Caco-2 (cell line): ENCODE measurements around the gene HTR1B. TPM values are rescaled to one million over a fixed set of nuclear protein-coding genes. Genes with fewer than 3 reads are reported as not detected.

ENCODE experiments used
- Bru-seq: library from RNA; stranded (reverse); fragments of 400-500 nt; gene quantifications from one replicate; lab custom pipeline; 2021; lab: Mats Ljungman, UMichigan
- BruChase-seq, 2 experiments: library from RNA; stranded (reverse); fragments of 400-500 nt; gene quantifications; one replicate each; lab custom pipeline; 2021; lab: Mats Ljungman, UMichigan
- BruUV-seq: library from RNA; stranded (reverse); fragments of 400-500 nt; replicated peaks from 2 replicates; lab custom pipeline; 2021; lab: Mats Ljungman, UMichigan
- CTCF ChIA-PET: fragments of 300-600 bp; sonication (Branson Sonifier 250); formaldehyde crosslinking; loops from one replicate; lab custom pipeline; 2022; ENCODE audit warnings: antibody characterized with exemption; lab: Charles Lee
- POLR2A ChIA-PET: fragments of 300-600 bp; sonication (Branson Sonifier 250); formaldehyde crosslinking; loops from one replicate; lab custom pipeline; 2022; ENCODE audit warnings: antibody characterized with exemption; lab: Charles Lee
- DNase-seq, 2 experiments: peaks; one replicate each; pipeline versions ENCODE4 v3.0.0 to v3.0.0-alpha.2; 2020 to 2022
- H3K27me3 ChIP-seq: replicated peaks from 2 replicates; pipeline ENCODE4 v1.6.0; 2011; ENCODE audit warnings: low read length; ENCODE audit not compliant: control insufficient read depth, insufficient read depth
- H3K36me3 ChIP-seq: 2 replicates; pipeline ENCODE4 v1.5.1; 2011; ENCODE audit warnings: low read length; ENCODE audit not compliant: control insufficient read depth, insufficient read depth
- H3K4me1 ChIP-seq: fragments of 250-450 bp; sonication (Bioruptor Pico); 2 replicates; pipeline ENCODE4 v1.5.1; 2020; ENCODE audit warnings: mild to moderate bottlenecking
- H3K4me3 ChIP-seq: 2 replicates; pipeline ENCODE4 v1.5.1; 2011; ENCODE audit warnings: low read depth, mild to moderate bottlenecking, control low read depth, low read length
- H3K9me3 ChIP-seq: fragments of 250-450 bp; sonication (Bioruptor Pico); 2 replicates; pipeline ENCODE4 v1.5.1; 2020; ENCODE audit warnings: mild to moderate bottlenecking, moderate library complexity
- H3K27ac Mint-ChIP-seq: one replicate; pipeline ENCODE4 v1.8.0; 2022; ENCODE audit warnings: mixed read lengths; ENCODE audit not compliant: unreplicated experiment
- H3K27me3 Mint-ChIP-seq: one replicate; pipeline ENCODE4 v1.8.0; 2022; ENCODE audit warnings: mixed read lengths; ENCODE audit not compliant: insufficient read depth, unreplicated experiment
- H3K36me3 Mint-ChIP-seq: one replicate; pipeline ENCODE4 v1.8.0; 2022; ENCODE audit warnings: mild to moderate bottlenecking, mixed read lengths; ENCODE audit not compliant: insufficient read depth, unreplicated experiment
- H3K4me1 Mint-ChIP-seq: one replicate; pipeline ENCODE4 v1.8.0; 2022; ENCODE audit warnings: low read depth, mixed read lengths; ENCODE audit not compliant: unreplicated experiment
- H3K4me3 Mint-ChIP-seq: one replicate; pipeline ENCODE4 v1.8.0; 2022; ENCODE audit warnings: mild to moderate bottlenecking, moderate library complexity, mixed read lengths; ENCODE audit not compliant: unreplicated experiment
- H3K9me3 Mint-ChIP-seq: one replicate; pipeline ENCODE4 v1.8.0; 2022; ENCODE audit warnings: mixed read lengths; ENCODE audit not compliant: unreplicated experiment
- CTCF ChIP-seq, 2 experiments: fragments of 200-600 bp in 1 of 2; IDR thresholded peaks; 1 replicate in 1 of 2; 2 replicates in 1 of 2; pipeline versions ENCODE4 v1.5.1 to v1.8.0; 2011 to 2022; ENCODE audit warnings: antibody characterized with exemption in 1 of 2, control low read depth in 1 of 2, inconsistent platforms in 1 of 2, low read depth in 1 of 2, low read length in 1 of 2, mild to moderate bottlenecking in 1 of 2, moderate library complexity in 1 of 2; ENCODE audit not compliant: insufficient read depth in 1 of 2, severe bottlenecking in 1 of 2, unreplicated experiment in 1 of 2
- intact Hi-C: fragments of 100-400 bp; cut with micrococcal nuclease; formaldehyde crosslinking; loops from one replicate; pipeline ENCODE4 v1.10.0; 2022; ENCODE audit not compliant: unreplicated experiment
- long read RNA-seq: library from polyadenylated mRNA; stranded (forward); transcript quantifications from one replicate; pipeline ENCODE4 v2.0.0, GENCODE V29; 2022
- total RNA-seq: library from RNA; stranded (reverse); gene quantifications from 2 replicates; pipeline ENCODE4 v1.2.3, GENCODE V29; 2022

Gene HTR1B
- not detected in 2 replicates for total RNA-seq
- Bru-seq, nascent RNA, result not detected
- not detected for BruChase-seq, experiment 1, labeled RNA remaining after a 2-hour chase
- not detected for BruChase-seq, experiment 2, labeled RNA remaining after a 6-hour chase
- long read RNA-seq, result 0 reads

- H3K4me3 Mint-ChIP-seq, result no peak within 1 kb of the TSS
- TF ChIP-seq CTCF (IDR thresholded peaks at IDR 0.05; ENCODE audit: insufficient read depth in 1 of 2, low read depth in 1 of 2, low read length in 1 of 2, severe bottlenecking in 1 of 2, unreplicated experiment in 1 of 2), result no peak
- H3K27me3 Mint-ChIP-seq, result peaks cover 6% of the 10 kb centered on the region
- no TSS peak for BruUV-seq
- Histone ChIP-seq H3K27me3 (no peaks in the 10 kb centered on the region), H3K4me3 (no peak within 1 kb of the TSS), H3K4me1 (no peaks in the 10 kb centered on the region), H3K36me3 (no peaks in the 10 kb centered on the region), H3K9me3 (no peaks in the 10 kb centered on the region)
- H3K27ac Mint-ChIP-seq, result no peak within 1 kb of the TSS
- H3K4me1 Mint-ChIP-seq, result no peaks in the 10 kb centered on the region
- H3K9me3 Mint-ChIP-seq, result no peaks in the 10 kb centered on the region
- intact Hi-C loops, result no loop called here
- ChIA-PET POLR2A (no interaction called here), CTCF (no interaction called here)
- no peaks in the 10 kb centered on the region for H3K36me3 Mint-ChIP-seq
- no peak for DNase-seq
Measured at GRCh38 chr6:77463308-77463860, at the start of gene HTR1B. TSS of gene HTR1B (minus strand) at chr6:77463491. CDS start at chr6:77463403, 88 bp downstream.

- Histone ChIP-seq H3K27me3 (no peaks in the 10 kb centered on the region), H3K36me3 (no peaks in the 10 kb centered on the region), H3K4me1 (no peaks in the 10 kb centered on the region), H3K9me3 (no peaks in the 10 kb centered on the region), H3K4me3 (no peak overlapping the region)
- ChIA-PET CTCF (no interaction called here), POLR2A (no interaction called here)
- peaks cover 10% of the 10 kb centered on the region for H3K9me3 Mint-ChIP-seq
- TF ChIP-seq CTCF (IDR thresholded peaks at IDR 0.05; ENCODE audit: insufficient read depth in 1 of 2, low read depth in 1 of 2, low read length in 1 of 2, severe bottlenecking in 1 of 2, unreplicated experiment in 1 of 2), result no peak
- intact Hi-C loops, result no loop called here
- no peaks in the 10 kb centered on the region for H3K4me1 Mint-ChIP-seq
- H3K4me3 Mint-ChIP-seq, result no peak overlapping the region
- BruUV-seq, result no TSS peak
- no peak overlapping the region for H3K27ac Mint-ChIP-seq
- no peaks in the 10 kb centered on the region for H3K36me3 Mint-ChIP-seq
- H3K27me3 Mint-ChIP-seq, result no peaks in the 10 kb centered on the region
- DNase-seq, result no peak
Measured at GRCh38 chr6:77512554-77512953, 49.3 kb upstream of the HTR1B start.

GRCh38 chr6:77511860-77512259 lies 48.6 kb upstream of the HTR1B start:
- intact Hi-C loops, result no loop called here
- no peak overlapping the region for H3K4me3 ChIP-seq

More at GRCh38 chr6:77511860-77512259, 48.6 kb upstream of the HTR1B start:
- H3K9me3 ChIP-seq, result no peaks in the 10 kb centered on the region
- H3K27me3 ChIP-seq, result no peaks in the 10 kb centered on the region
- BruUV-seq, result no TSS peak
- DNase-seq, result no peak
- TF ChIP-seq CTCF (IDR thresholded peaks at IDR 0.05; ENCODE audit: insufficient read depth in 1 of 2, low read depth in 1 of 2, low read length in 1 of 2, severe bottlenecking in 1 of 2, unreplicated experiment in 1 of 2), result no peak
- no peaks in the 10 kb centered on the region for H3K36me3 ChIP-seq
- POLR2A ChIA-PET, result no interaction called here
- Mint-ChIP-seq H3K9me3 (peaks cover 10% of the 10 kb centered on the region), H3K27ac (no peak overlapping the region), H3K4me3 (no peak overlapping the region), H3K27me3 (no peaks in the 10 kb centered on the region), H3K4me1 (no peaks in the 10 kb centered on the region), H3K36me3 (no peaks in the 10 kb centered on the region)
- CTCF ChIA-PET, result no interaction called here
- no peaks in the 10 kb centered on the region for H3K4me1 ChIP-seq
